ENCODE measurements around the gene DHDH.

The DHDH gene

GRCh38 chr19:48969276-48970138, 36.0 kb downstream of the DHDH start:
- H3K36me3 Mint-ChIP-seq (ENCODE audit: low read depth), result peaks cover 90% of the 10 kb centered on the region
- peaks cover 43% of the 10 kb centered on the region for H3K4me1 Mint-ChIP-seq (ENCODE audit: low read depth)
- no peaks in the 10 kb centered on the region for H3K9me3 Mint-ChIP-seq
- H3K27ac Mint-ChIP-seq, result peak overlapping the region; percentile 98
- no peak overlapping the region for H3K4me3 Mint-ChIP-seq
- no peaks in the 10 kb centered on the region for H3K27me3 Mint-ChIP-seq
- intact Hi-C loops (cut with micrococcal nuclease), result loop anchor here (2.0 to 5.0 kb wide), 2 partner anchors 175 to 322 kb away; partner anchors contain the start of gene CA11

DNA sequence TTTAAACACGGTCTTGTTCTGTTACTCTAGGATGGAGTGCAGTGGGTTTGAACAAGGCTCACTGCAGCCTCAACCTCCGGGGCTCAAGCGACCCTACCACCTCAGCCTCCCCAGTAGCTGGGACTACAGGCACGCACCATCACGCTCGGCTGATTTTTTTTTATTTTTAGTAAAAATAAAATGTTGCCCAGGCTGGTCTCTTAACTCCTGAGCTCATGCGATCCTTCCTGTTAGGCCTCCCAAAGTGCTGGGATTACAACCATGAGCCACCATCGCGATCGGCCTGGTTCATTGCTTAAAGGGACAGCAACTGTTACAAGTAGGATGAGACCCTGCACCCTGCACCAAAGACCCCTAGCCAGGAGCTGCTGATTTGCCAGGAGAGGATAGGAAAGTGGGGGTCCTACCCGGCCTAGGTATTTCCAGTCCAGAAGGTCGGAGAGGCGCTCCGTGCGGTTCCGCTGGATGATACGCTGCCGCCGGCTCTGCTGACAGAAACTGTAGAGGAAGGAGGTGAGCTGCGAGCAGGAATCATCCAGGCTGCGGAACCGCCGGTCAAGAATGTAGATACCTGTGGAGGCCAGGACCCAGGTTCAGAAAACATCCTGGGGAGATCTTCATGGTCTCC, 36.8 kb downstream of the DHDH start:
- H3K36me3 Mint-ChIP-seq (ENCODE audit: low read depth), result peaks cover 88% of the 10 kb centered on the region
- H3K27ac Mint-ChIP-seq, result no peak overlapping the region
- peaks cover 40% of the 10 kb centered on the region for H3K4me1 Mint-ChIP-seq (ENCODE audit: low read depth)
- H3K4me3 Mint-ChIP-seq, result peak overlapping the region; percentile 20
- H3K9me3 Mint-ChIP-seq, result no peaks in the 10 kb centered on the region
- intact Hi-C loops (cut with micrococcal nuclease), result loop anchor here (2.0 kb wide), 1 partner anchor 175 kb away; no protein-coding TSS in a partner anchor
- no peaks in the 10 kb centered on the region for H3K27me3 Mint-ChIP-seq

DNA sequence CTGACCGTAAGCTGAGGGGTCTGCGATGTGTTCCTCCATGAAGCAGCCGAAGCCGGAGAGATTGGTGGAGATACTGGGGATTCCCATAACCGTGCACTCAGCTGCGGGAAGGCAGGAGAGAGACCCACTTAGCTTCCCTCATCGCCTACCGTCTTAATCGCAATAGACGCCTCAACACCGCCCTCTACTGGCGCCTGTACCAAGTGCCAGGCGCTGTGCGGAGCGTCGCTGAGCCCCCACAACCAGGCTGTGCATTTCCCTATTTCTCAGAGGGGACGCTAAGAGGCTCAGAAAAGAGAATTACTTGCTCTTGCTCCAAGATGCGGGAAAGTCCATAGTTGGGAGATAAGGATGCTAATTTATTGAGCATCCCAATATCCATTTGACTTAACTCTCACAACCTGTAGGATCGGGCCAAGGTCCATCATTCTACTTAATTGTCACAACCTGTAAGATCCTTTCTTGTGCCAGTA, 37.5 kb downstream of the DHDH start:
- H3K36me3 Mint-ChIP-seq (ENCODE audit: low read depth), result peaks cover 86% of the 10 kb centered on the region
- H3K4me1 Mint-ChIP-seq (ENCODE audit: low read depth), result peaks cover 40% of the 10 kb centered on the region
- H3K27me3 Mint-ChIP-seq, result no peaks in the 10 kb centered on the region
- intact Hi-C loops (cut with micrococcal nuclease), result loop anchor here (1.0 to 2.0 kb wide), 2 partner anchors 176 to 183 kb away; no protein-coding TSS in a partner anchor
- H3K9me3 Mint-ChIP-seq, result no peaks in the 10 kb centered on the region
- H3K4me3 Mint-ChIP-seq, result peak overlapping the region; percentile 20
- peak overlapping the region; percentile 60 for H3K27ac Mint-ChIP-seq

DNA sequence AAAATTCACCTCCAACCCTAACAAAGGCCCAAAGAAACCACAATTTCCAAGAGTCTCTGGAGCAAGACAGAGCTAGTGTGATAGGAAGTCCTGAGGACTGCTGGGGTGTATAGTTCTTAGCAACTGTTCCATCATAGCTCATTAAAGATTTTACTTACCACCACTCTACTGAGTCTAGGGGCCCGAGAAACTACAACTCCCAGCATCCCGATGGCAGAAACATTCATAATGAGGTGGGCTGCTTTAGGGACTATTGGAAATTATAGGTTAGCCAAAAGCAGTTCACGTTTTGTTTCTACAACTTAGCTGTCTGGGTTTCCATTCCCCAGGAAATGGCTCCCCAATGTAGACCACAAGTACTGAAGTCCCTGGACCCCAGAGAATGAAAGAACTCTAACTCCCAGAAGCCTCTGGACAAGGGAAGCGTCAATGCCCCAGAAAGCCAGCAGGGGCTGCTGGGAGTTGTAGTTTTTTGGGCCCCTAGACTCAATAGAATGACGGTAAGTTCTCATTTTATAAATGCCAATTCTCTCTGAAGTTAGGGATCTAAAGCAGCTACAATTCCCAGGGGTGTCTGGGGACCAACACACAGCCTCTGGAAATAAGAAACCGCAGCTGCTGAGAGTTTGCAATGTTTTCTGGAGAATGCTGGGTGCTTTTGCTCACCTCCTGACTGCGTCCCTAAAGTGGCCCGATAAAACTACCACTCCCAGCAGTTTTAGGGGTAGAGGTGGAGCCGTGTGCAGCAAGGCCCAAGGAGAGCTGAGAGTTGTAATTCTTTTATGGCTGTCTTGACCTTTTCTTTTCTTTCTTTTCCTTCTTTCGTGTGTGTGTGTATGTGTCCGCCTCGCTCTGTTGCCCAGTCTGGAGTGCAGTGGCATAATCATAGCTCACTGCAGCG, 42.7 kb downstream of the DHDH start:
- H3K27ac Mint-ChIP-seq, result no peak overlapping the region

DNA sequence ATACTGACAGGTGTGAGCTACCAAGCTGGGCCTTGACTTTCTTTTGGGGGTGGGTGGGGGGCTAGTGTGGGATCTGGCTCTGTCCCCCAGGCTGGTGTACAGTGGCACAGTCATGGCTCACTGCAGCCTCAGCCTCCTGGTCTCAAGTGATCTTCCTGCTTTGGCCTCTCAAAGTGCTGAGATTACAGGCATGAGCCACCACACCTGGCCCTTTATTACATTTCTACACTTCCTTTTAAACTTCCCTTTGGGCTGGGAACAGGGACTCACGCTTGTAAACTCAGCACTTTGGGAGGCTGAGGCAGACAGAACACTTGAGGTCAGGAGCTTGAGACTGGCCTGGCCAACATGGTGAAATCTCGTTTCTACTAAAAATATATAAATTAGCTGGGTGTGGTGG, 43.6 kb downstream of the DHDH start:
- Mint-ChIP-seq H3K36me3 (ENCODE audit: low read depth) (peaks cover 88% of the 10 kb centered on the region), H3K27me3 (no peaks in the 10 kb centered on the region), H3K9me3 (peaks cover 8% of the 10 kb centered on the region), H3K27ac (no peak overlapping the region), H3K4me1 (ENCODE audit: low read depth) (peaks cover 5% of the 10 kb centered on the region), H3K4me3 (no peak overlapping the region)
- intact Hi-C loops (cut with micrococcal nuclease), result no loop called here

More for the DNA sequence above, 42.7 kb downstream of the DHDH start:
- H3K4me3 Mint-ChIP-seq, result no peak overlapping the region
- peaks cover 5% of the 10 kb centered on the region for H3K4me1 Mint-ChIP-seq (ENCODE audit: low read depth)
- peaks cover 8% of the 10 kb centered on the region for H3K9me3 Mint-ChIP-seq
- H3K27me3 Mint-ChIP-seq, result no peaks in the 10 kb centered on the region
- intact Hi-C loops (cut with micrococcal nuclease), result no loop called here
- peaks cover 85% of the 10 kb centered on the region for H3K36me3 Mint-ChIP-seq (ENCODE audit: low read depth)

DNA sequence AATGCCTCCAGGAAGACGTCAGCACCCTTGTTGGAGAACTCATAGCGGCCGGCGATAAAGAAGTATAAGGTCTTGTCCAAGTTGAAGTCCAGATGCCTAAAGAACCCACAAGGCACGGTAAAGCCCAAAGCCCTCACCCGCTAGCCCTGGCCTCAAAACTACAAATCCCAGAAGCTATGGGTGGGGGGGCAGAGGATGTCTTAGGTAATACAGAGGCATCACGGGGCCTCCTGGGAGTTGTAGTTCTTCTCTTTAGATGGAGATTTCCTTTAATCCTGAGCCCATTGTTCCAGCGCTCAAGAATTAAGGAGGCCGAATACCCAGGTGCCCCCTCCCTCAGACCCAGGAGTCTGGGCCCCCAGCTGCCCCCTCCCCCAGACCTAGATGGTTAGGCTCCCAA, 48.8 kb downstream of the DHDH start:
- Mint-ChIP-seq H3K9me3 (no peaks in the 10 kb centered on the region), H3K4me1 (ENCODE audit: low read depth) (peaks cover 1% of the 10 kb centered on the region), H3K27me3 (no peaks in the 10 kb centered on the region), H3K4me3 (no peak overlapping the region), H3K27ac (no peak overlapping the region), H3K36me3 (ENCODE audit: low read depth) (peaks cover 89% of the 10 kb centered on the region)
- intact Hi-C loops (cut with micrococcal nuclease), result no loop called here

GRCh38 chr19:48985711-48986110, 52.2 kb downstream of the DHDH start:
- Mint-ChIP-seq H3K27ac (no peak overlapping the region), H3K4me3 (no peak overlapping the region), H3K9me3 (no peaks in the 10 kb centered on the region), H3K27me3 (no peaks in the 10 kb centered on the region), H3K36me3 (ENCODE audit: low read depth) (peaks cover 91% of the 10 kb centered on the region), H3K4me1 (ENCODE audit: low read depth) (peaks cover 12% of the 10 kb centered on the region)
- intact Hi-C loops (cut with micrococcal nuclease), result no loop called here

DNA sequence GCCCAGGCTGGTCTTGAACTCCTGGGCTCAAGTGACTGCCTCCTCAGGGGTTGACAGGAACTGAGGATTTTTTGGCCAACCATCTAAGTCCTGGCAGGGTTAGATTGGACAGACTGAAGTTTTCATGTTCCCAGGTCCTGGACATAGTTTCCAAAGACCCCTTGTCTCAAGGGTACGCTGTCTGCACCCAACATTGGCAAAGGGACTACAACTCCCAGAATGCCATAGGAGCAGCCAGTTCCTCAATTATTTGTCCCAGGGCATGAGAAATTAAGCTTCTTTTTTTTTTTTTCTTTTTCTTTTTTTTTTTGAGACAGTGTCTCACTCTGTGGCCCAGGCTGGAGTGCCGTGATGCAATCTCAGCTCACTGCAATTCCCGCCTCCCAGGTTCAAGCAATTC, 52.7 kb downstream of the DHDH start:
- Mint-ChIP-seq H3K9me3 (no peaks in the 10 kb centered on the region), H3K4me3 (no peak overlapping the region), H3K4me1 (ENCODE audit: low read depth) (peaks cover 17% of the 10 kb centered on the region), H3K27ac (no peak overlapping the region), H3K36me3 (ENCODE audit: low read depth) (peaks cover 91% of the 10 kb centered on the region), H3K27me3 (no peaks in the 10 kb centered on the region)
- intact Hi-C loops (cut with micrococcal nuclease), result no loop called here

DNA sequence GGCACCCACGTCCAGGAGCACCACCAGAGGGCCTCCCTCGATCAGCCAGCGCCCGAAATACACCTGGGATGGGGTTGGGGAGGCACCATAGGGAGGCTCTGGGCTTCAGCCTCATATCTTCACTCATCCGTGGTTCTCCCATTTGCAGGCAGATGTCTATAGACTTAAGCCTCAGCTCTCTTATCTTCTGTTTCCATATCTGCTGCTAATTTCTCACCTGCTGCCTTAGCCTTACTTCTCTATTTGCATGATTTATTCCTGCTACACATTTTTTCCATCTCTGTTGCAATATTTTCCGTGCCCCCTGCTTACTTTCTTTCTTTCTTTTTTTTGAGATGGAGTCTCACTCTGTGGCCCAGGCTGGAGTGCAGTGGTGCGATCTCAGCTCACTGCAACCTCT, 53.8 kb downstream of the DHDH start:
- Mint-ChIP-seq H3K27ac (no peak overlapping the region), H3K4me3 (no peak overlapping the region), H3K36me3 (ENCODE audit: low read depth) (peaks cover 89% of the 10 kb centered on the region)

DNA sequence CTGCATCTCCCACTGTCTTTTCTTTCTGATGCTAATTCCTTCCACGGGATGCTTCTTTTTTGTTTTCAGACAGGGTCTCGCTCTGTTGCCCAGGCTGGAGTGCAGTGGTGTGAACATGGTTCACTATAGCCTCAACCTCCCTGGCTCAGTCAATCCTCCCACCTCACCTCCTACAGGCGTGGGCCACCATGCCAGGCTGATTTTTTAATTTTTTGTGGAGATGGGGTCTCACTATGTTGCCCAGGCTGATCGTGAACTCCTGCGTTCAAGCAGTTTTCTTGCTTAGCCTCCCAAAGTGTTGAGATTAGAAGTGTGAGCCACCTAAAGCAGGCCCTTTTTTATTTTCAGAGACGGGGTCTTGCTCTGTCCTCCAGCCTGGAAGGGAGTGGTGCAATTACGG, 54.8 kb downstream of the DHDH start:
- no peak overlapping the region for H3K4me3 Mint-ChIP-seq
- intact Hi-C loops (cut with micrococcal nuclease), result no loop called here
- peaks cover 89% of the 10 kb centered on the region for H3K36me3 Mint-ChIP-seq (ENCODE audit: low read depth)
- peaks cover 35% of the 10 kb centered on the region for H3K4me1 Mint-ChIP-seq (ENCODE audit: low read depth)
- H3K27ac Mint-ChIP-seq, result no peak overlapping the region
- no peaks in the 10 kb centered on the region for H3K9me3 Mint-ChIP-seq
- no peaks in the 10 kb centered on the region for H3K27me3 Mint-ChIP-seq

More for the DNA sequence above, 53.8 kb downstream of the DHDH start:
- H3K4me1 Mint-ChIP-seq (ENCODE audit: low read depth), result peaks cover 28% of the 10 kb centered on the region
- intact Hi-C loops (cut with micrococcal nuclease), result no loop called here
- no peaks in the 10 kb centered on the region for H3K27me3 Mint-ChIP-seq
- H3K9me3 Mint-ChIP-seq, result no peaks in the 10 kb centered on the region

DNA sequence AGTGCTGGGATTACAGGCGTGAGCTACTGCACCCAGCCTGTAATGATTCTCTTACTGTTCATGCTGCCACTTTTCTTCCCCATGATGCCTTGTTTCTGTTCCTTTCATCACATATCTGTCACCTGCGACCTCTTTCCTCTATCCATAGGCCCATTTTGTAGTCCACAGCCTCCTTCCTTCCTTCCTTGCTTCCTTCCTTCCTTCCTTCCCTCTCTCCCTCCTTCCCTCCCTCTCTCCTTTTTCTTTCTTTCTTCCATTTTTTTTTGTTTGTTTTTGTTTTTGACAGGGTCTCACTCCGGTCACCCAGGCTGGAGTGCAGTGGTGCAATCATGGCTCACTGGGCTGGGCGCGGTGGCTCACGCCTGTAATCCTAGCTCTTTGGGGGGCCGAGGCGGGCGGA, 55.4 kb downstream of the DHDH start:
- Mint-ChIP-seq H3K27me3 (no peaks in the 10 kb centered on the region), H3K27ac (no peak overlapping the region), H3K9me3 (no peaks in the 10 kb centered on the region), H3K36me3 (ENCODE audit: low read depth) (peaks cover 90% of the 10 kb centered on the region), H3K4me1 (ENCODE audit: low read depth) (peaks cover 38% of the 10 kb centered on the region), H3K4me3 (no peak overlapping the region)
- intact Hi-C loops (cut with micrococcal nuclease), result no loop called here

DNA sequence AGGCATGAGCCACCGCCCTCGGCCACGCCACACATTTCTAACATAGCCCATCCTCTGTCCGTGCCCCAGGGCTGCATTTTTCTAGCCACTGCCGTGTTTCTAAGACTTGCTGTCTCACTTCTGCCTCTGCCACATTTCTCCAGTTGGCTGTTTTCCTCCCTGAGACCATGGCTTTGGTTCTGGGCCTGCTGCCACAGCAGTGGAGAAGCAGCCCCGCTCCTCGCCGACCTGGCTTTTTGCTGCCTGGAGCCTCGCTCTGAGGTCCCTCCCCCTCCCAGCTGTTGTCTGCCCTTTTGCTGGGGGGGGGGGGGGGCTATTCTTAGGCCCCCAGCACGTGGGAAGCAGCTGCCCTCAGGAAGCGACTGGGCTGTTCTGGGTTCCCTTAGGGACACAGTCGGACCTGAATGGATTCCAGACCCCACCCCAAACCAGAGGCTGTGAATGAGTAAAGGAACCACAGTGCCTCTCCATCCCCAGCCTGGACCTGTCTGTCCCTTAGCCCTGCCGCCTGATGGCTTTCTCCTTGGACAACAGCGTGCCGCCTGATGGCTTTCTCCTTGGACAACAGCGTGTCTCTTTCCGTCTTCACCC, 56.3 kb downstream of the DHDH start:
- Mint-ChIP-seq H3K9me3 (no peaks in the 10 kb centered on the region), H3K27ac (no peak overlapping the region), H3K4me3 (no peak overlapping the region), H3K4me1 (ENCODE audit: low read depth) (peaks cover 47% of the 10 kb centered on the region), H3K27me3 (no peaks in the 10 kb centered on the region), H3K36me3 (ENCODE audit: low read depth) (peaks cover 89% of the 10 kb centered on the region)
- intact Hi-C loops (cut with micrococcal nuclease), result no loop called here

- Mint-ChIP-seq H3K4me3 (no peak overlapping the region), H3K9me3 (no peaks in the 10 kb centered on the region), H3K27ac (no peak overlapping the region)
These were observed 56.9 kb downstream of the DHDH start for GRCh38 chr19:48990400-48990799.

More at GRCh38 chr19:48990400-48990799, 56.9 kb downstream of the DHDH start:
- intact Hi-C loops (cut with micrococcal nuclease), result no loop called here
- Mint-ChIP-seq H3K4me1 (ENCODE audit: low read depth) (peaks cover 54% of the 10 kb centered on the region), H3K27me3 (no peaks in the 10 kb centered on the region), H3K36me3 (ENCODE audit: low read depth) (peaks cover 84% of the 10 kb centered on the region)

Data from dendritic cell treated with granulocyte-macrophage colony-stimulating factor and Interleukin-4, amounts not matched to agents 40 ng/mL and 50 ng/mL, for 4 days (primary cell).